SK-MEL-5 (cell line): ENCODE results near the gene C1QL3. TPM values are rescaled to one million over a fixed set of nuclear protein-coding genes. Genes with fewer than 3 reads are reported as not detected.

Experiments
- DNase-seq: peaks from one replicate; pipeline ENCODE4 v3.0.0-alpha.2; 2016; ENCODE audit warnings: low read depth, low spot score
- in situ Hi-C: cut with HindIII; loops from 2 replicates; pipeline ENCODE4 v1.10.0; 2016; ENCODE audit warnings: low sequenced_read_pairs, high pct_unique_total_duplicates, low pct_unique_long_range_greater_than_20kb
- small RNA-seq, 2 experiments: library from RNA; depleted of rRNA; stranded (forward); fragments of <200 nt; gene quantifications; one replicate each; pipeline ENCODE3, GENCODE V24; 2014
- total RNA-seq: library from RNA; depleted of rRNA; stranded (reverse); fragments of >200 nt; shearing (Covaris generic); gene quantifications from 2 replicates; pipeline ENCODE4 v1.2.3, GENCODE V29; 2014; rRNA removed

The C1QL3 gene
- total RNA-seq, 1 experiment from 2014 or later = not detected

DNA sequence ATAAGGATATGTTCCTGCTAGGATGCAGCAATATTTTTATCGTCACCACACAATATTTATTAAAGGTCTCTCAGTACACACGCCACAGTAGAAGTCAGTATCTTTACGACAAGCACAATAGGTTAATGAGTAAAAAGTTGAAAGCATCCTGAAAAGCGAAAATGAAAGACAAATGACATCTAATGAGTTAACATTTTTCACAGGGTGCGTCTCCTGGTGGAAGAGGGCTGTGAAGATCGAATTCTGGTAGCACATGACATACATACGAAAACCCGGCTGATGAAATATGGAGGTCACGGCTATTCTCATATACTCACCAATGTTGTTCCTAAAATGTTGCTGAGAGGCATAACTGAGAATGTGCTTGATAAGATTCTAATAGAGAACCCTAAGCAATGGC is 10.8 kb downstream of the C1QL3 start:
- DNase-seq = peak; percentile 30
- in situ Hi-C loops = no loop called here

DNA sequence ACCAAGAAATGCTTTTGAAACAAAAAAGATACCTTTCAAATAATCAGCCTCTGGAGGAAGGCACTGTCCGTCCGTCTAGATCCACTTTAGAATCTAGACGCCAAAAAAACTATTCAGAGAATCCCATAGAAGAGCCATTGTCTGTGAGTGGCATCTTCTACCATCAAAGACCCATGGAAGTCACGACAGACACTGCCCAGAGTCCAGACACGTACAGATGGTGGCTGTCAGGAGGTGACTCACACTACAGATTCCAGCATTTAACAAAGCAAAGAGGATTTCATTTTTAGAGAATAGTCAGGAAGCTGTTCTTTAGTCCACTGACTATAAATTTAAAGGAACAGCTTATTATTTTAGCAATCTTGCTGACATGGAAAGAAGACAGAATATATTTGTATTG is 11.7 kb downstream of the C1QL3 start:
- DNase-seq = peak; percentile 78
- in situ Hi-C loops = no loop called here

DNA sequence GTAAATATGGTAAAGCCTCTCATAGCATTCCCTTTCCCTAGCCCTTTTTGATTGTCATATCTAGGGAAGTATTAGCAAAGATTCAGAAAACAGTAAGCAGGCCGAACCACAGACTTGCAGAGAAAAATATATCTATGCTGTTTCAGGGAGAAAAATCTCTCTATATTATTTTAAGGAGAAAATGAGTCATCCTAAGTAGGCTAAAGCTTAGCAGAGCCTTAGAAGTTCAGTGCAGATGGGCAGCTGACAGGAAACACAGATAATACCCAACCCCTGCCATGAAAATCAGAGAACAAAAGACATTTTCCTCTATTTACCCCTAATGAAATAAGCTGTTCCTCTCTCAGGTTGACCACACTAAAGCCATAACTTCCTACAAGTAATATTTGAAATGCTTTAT is 16.5 kb downstream of the C1QL3 start:
- no peak for DNase-seq
- in situ Hi-C loops = no loop called here

DNA sequence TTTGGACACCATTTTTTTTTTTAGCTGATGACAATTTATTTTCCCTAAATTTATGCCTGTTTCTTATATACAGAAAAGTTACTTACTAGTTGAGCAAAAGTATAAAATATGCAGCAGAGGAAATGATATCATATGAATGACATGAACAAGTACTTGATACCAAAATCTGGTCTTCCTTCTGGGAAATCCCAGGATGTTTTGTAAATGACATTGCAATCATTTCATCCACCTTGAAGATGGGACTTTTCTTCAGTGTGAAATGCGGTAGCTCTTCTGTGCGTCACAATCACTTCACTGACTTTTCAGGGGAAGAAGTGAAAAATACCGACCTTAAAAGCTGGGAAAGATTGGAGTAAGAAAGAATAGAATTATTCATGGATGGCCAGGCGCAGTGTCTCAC is 23.8 kb downstream of the C1QL3 start:
- in situ Hi-C loops = no loop called here
- no peak for DNase-seq

DNA sequence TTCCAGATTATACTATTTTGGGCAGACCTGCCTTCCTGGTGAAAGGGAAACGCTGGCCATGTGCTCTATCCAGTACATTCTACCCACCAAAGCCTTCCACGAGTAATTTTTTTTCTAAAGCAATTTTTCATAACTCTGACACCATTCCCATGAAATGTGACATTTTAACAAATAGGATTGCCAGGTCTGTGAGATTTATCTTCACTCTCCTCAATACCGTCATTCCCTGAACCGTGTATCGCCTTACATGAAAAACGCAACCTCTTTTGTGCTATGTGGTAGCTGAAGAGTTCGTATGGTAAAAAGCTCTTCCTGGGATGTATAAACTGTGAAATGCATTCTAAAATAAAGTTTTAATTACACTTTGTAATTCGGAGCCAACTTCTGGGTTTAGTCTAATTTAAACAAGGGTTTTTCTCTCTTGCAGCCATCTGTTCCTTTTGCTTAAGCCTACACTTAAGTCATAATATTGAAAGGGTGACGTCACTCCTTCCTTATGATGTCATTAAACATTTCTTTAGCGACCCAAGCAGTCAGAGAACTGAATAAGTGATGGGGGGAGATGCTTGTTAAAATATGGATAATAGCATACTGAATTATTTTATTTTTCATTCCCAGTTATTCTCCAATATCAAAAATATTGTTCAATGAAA is 27.7 kb downstream of the C1QL3 start:
- in situ Hi-C loops = no loop called here
- no peak for DNase-seq

DNA sequence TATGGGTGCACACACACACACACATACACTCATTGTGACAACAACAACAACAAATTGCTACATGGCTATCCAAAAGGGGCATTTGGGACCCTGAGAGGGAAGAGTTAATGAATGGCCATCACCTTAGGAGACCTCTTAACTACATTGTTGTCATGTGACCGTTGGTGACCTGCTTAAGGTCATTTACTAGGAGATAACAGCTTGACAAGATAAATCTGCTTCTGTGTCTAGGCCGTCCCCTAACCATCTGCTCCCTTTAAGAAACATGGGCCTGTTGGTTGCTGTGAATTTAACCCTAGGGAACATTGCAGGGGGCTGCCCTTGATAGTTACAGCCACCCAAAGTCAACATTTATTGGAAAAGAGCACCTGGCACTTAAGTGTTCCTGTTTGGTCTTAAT is 29.7 kb downstream of the C1QL3 start:
- DNase-seq = no peak
- in situ Hi-C loops = no loop called here

DNA sequence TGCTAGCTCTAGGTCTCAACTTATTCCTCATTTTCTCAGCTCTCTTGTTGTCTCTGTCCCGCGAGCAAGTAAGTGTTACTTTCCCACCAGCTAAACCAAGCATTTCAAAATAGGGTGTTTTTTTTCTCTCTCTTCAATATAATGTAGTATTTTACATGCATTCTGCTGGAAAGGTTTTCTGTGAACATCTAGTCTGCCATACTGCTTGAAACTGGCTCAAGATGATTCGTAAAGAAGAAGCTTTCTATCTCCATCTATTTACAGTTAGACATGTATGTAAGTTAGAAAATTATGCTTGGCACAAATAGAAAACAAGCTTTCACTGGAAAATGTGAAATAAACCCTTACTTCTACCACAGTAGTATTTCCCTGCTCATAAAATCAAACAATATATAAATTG is 31.2 kb downstream of the C1QL3 start:
- in situ Hi-C loops = no loop called here
- no peak for DNase-seq

DNA sequence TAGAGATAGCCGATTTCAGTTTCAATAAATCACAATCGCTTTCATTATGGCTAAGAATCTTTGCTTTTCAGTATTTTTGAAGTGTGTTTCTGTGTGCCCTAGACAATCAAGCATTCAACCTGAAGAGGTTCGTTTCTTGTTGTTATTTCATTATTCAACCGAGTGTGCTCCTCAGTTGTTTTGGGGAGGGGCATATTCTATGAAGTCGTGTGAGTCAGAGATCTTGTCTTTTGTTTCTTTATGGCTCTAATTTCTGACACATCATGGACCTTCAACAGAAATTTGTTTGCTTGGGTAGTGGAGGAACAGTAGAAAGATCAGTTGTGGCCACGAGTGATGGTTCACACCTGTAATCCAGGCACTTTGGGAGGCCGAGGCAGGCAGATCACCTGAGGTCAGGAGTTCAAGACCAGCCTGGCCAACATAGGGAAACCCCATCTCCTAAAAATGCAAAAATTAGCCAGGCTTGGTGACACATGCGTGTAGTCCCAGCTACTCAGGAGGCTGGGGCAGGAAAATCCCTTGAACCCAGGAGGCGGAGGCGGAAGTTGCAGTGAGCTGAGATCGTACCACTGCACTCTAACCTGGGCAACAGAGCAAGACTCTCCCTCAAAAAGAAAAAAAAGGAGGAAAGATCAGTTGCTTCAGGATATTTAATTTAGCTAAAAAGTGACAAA is 38.3 kb downstream of the C1QL3 start:
- no peak for DNase-seq
- in situ Hi-C loops = no loop called here

DNA sequence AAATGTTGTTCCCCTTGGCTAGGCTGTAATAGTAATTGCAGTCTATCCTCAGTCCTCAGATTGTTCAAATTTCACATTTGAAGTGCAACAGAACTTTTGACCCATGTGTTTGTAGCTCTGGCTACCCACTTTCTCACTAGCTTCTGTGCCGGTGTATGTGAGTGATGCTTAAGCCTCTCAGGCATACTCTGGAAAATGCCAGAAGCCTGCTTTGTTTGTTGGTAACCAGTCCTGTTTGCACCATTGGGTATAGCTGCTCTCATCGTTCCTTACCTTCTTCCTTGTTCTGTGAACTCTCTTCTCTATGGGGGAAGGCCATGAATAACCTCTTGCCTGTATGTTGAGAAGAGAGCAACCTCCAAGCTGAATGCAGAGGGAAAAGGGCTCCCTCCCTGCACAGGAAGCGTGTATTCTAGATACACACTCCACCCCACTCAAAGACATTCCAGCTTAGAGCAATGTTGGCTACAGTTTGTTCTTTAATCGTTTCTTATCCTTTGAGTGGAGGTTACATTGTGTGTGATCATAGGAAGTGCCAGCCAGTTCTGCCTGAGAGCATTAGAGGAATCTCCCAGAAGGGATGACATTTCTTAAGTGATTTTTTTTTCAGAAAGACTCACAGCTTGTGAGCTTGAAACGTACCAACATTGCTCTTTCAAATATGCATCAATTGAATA is 40.5 kb downstream of the C1QL3 start:
- in situ Hi-C loops = no loop called here

DNA sequence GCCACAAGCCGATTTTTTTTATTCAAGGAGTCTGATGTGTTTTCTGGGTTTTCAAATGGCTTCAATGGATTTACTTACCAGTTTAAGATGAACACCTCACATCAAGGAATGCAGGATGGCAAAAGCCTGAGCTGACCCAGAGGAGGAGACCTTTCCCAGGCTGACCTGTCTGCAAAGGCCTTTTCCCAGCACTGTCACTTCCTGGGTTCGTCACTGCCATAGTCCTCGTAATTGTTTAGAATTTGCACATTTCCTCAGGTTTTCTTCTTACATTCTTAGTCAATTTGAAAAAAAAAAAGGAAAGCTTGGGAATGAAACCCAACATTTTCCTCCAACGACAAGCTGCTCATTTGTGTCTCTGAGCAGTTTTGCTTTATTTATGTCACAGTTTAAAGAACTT is 42.9 kb downstream of the C1QL3 start:
- in situ Hi-C loops = no loop called here
- DNase-seq = no peak

More for the DNA sequence above, 40.5 kb downstream of the C1QL3 start:
- DNase-seq = no peak

DNA sequence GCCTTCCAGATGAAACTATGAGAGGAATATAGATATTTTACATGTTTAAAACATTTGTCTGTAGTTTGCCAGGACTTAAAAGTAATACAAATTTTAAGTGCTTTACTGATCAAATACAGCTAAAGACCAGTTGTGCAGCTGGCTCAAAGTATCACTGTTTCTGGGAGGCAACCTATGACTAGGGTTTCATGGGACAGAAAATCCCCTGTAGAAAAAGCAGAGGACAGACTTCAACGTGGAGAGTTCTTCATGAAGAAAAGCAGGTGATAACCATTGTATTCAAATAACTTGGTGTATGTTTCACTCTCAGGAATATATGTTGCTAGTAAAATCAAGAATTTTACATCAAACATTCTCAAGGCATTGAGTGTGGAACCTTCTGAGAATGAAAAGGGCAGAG is 43.9 kb downstream of the C1QL3 start:
- in situ Hi-C loops = no loop called here
- no peak for DNase-seq

DNA sequence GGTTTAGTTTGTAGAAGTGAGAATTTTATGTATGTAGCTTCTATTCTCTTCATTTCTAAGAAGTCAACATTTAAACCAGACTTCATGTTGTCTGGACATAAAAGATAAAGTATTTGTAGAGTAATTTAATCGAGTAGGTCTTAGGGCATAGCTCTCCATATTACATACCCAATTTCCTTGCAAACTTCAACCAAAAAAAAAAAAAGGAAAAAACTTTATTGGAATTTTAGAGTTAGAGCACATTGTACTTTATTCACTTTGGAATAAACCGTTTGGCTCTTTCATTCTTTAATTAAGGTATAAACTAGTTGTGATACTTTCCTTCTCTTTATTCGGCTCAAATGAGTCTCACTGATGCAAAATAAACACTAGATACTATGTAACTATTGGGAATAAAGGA is 48.9 kb downstream of the C1QL3 start:
- no peak for DNase-seq
- in situ Hi-C loops = no loop called here

DNA sequence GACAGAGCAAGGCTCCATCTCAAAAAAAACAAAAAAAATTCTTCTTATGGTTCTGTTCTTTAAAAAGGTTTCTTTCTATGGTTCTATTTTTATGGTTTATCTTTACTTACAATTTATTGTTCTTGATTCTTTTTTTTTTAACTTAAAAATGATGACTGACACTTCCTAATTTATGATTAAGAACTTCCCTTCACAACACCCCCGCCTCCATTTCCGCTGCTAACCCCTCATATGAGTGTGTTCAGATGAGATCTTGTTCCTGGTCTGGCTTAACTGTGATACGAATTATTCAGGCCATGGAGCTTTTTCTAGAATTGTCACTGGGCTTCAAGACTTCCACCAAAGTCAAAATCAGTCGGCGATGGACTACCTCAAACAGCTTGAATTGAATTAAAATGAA is 50.9 kb downstream of the C1QL3 start:
- in situ Hi-C loops = no loop called here
- DNase-seq = no peak

DNA sequence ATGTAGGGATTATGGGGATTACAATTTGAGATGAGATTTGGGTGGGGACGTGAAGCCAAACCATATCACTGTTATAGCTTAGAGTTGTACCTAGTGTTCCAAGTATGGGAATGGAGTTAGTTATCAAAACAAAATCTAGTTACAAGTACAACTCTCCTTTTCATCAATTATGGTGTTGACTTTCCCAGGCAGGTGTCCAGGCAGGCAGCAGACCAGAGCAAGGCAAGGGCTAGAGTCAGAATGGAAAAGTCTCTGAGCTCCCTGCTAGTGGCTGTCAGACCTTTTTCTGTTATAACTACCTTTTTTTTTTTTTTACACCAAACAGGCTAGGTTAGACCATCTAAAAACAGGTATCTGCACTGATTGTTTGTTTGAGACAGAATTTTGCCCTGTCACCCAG is 55.7 kb downstream of the C1QL3 start:
- in situ Hi-C loops = no loop called here
- no peak for DNase-seq

Small RNA genes within 50 kb of the gene (small RNA-seq; reads per million reads assigned to genes)
- gene RNU2-18P = 0.04 to 0.96 reads per million in 2 experiments

Other genes starting within 250 kb of the C1QL3 start
- gene PTER, start 84.9 kb downstream of the C1QL3 start, total RNA-seq = 20.7 and 21.5 TPM in 2 replicates